KMS-11 (cell line): Measurements from ENCODE around the gene GLI2.

Source experiments
- H2AFZ ChIP-seq: fragments of 200-600 bp; sonication (generic); 2 replicates; pipeline ENCODE4 v1.6.1; 2016; ENCODE audit warnings: antibody characterized with exemption, mixed run types, low read depth
- H3K27ac ChIP-seq: fragments of 200-600 bp; sonication (generic); 2 replicates; pipeline ENCODE4 v1.6.1; 2016; ENCODE audit warnings: mild to moderate bottlenecking, mixed run types
- H3K27me3 ChIP-seq: fragments of 200-600 bp; sonication (generic); 2 replicates; pipeline ENCODE4 v1.6.1; 2017; ENCODE audit warnings: mild to moderate bottlenecking, low read depth, mixed run types, moderate library complexity; ENCODE audit not compliant: insufficient read depth
- H3K36me3 ChIP-seq: fragments of 200-600 bp; sonication (generic); 2 replicates; pipeline ENCODE4 v1.6.1; 2017; ENCODE audit warnings: mild to moderate bottlenecking, mixed run types; ENCODE audit not compliant: insufficient read depth
- H3K4me1 ChIP-seq: fragments of 200-600 bp; sonication (generic); 2 replicates; pipeline ENCODE4 v1.6.1; 2016; ENCODE audit warnings: mild to moderate bottlenecking, low read depth, mixed run types; ENCODE audit not compliant: poor library complexity, severe bottlenecking
- H3K4me2 ChIP-seq: fragments of 200-600 bp; sonication (generic); 2 replicates; pipeline ENCODE4 v1.7.0; 2016; ENCODE audit warnings: mild to moderate bottlenecking, mixed run types
- H3K4me3 ChIP-seq: fragments of 200-600 bp; sonication (generic); IDR thresholded peaks from 2 replicates; pipeline ENCODE4 v1.6.1; 2017; ENCODE audit warnings: low read depth, low read length, mixed read lengths; ENCODE audit not compliant: insufficient read depth
- H3K79me2 ChIP-seq: fragments of 200-600 bp; sonication (generic); 2 replicates; pipeline ENCODE4 v1.6.1; 2016; ENCODE audit warnings: low read depth, mixed run types; ENCODE audit not compliant: insufficient read depth
- H3K9ac ChIP-seq: fragments of 200-600 bp; sonication (generic); 2 replicates; pipeline ENCODE4 v1.6.1; 2016; ENCODE audit warnings: mild to moderate bottlenecking, mixed run types
- H4K20me1 ChIP-seq: fragments of 200-600 bp; sonication (generic); 2 replicates; pipeline ENCODE4 v1.6.1; 2016; ENCODE audit warnings: mild to moderate bottlenecking, mixed run types; ENCODE audit not compliant: insufficient read depth
- CTCF ChIP-seq: fragments of 200-600 bp; sonication (generic); conservative IDR thresholded peaks from 2 replicates; pipeline ENCODE4 v1.6.1; 2017; ENCODE audit warnings: low read depth, mild to moderate bottlenecking, antibody characterized with exemption, low read length, moderate library complexity, mixed read lengths

The GLI2 gene

GRCh38 chr2:120726245-120726644, 9.4 kb upstream of the GLI2 start:
- Histone ChIP-seq H3K9ac (no peak overlapping the region), H2AFZ (no peak overlapping the region), H3K4me1 (no peaks in the 10 kb centered on the region), H3K4me3 (no peak overlapping the region), H3K27ac (no peak overlapping the region), H3K4me2 (no peak overlapping the region), H4K20me1 (no peaks in the 10 kb centered on the region), H3K27me3 (no peaks in the 10 kb centered on the region), H3K36me3 (no peaks in the 10 kb centered on the region), H3K79me2 (no peaks in the 10 kb centered on the region)
- TF ChIP-seq CTCF: no peak

- no peak overlapping the region for H2AFZ ChIP-seq
- no peak overlapping the region for H3K27ac ChIP-seq
- no peak overlapping the region for H3K4me2 ChIP-seq
- no peak overlapping the region for H3K9ac ChIP-seq
- no peaks in the 10 kb centered on the region for H3K36me3 ChIP-seq
- H3K79me2 ChIP-seq: no peaks in the 10 kb centered on the region
- no peaks in the 10 kb centered on the region for H3K4me1 ChIP-seq
- no peak overlapping the region for H3K4me3 ChIP-seq
- TF ChIP-seq CTCF: no peak
- H4K20me1 ChIP-seq: no peaks in the 10 kb centered on the region
- H3K27me3 ChIP-seq: no peaks in the 10 kb centered on the region
Measured at GRCh38 chr2:120729406-120730399, 6.0 kb upstream of the GLI2 start.

DNA sequence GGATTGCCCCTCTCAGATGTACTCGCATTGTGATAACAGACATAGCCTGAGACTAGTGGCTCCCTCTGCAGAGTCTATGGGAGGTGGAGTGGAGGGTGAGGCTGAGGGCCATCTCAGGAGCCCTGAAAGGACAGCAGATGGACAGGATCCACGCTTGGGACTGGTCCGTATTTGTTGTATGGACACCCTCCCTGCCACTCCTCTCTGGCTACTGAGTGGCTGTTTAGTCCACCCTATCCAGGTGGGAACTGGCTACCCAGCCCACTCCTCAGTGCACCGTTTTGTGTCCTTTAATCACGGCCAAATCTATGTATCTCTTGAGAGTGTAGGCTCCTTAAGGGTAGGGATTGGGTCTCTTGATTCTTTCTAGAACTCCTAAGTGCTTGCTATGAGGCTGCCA, 4.5 kb upstream of the GLI2 start:
- H4K20me1 ChIP-seq: no peaks in the 10 kb centered on the region
- H3K36me3 ChIP-seq: no peaks in the 10 kb centered on the region
- no peak overlapping the region for H3K9ac ChIP-seq
- H2AFZ ChIP-seq: no peak overlapping the region
- H3K4me1 ChIP-seq: no peaks in the 10 kb centered on the region
- H3K27ac ChIP-seq: no peak overlapping the region
- H3K4me3 ChIP-seq: no peak overlapping the region
- TF ChIP-seq CTCF: no peak
- no peak overlapping the region for H3K4me2 ChIP-seq
- H3K27me3 ChIP-seq: peaks cover 3% of the 10 kb centered on the region; the same call in 1 of the 2 replicates
- no peaks in the 10 kb centered on the region for H3K79me2 ChIP-seq

DNA sequence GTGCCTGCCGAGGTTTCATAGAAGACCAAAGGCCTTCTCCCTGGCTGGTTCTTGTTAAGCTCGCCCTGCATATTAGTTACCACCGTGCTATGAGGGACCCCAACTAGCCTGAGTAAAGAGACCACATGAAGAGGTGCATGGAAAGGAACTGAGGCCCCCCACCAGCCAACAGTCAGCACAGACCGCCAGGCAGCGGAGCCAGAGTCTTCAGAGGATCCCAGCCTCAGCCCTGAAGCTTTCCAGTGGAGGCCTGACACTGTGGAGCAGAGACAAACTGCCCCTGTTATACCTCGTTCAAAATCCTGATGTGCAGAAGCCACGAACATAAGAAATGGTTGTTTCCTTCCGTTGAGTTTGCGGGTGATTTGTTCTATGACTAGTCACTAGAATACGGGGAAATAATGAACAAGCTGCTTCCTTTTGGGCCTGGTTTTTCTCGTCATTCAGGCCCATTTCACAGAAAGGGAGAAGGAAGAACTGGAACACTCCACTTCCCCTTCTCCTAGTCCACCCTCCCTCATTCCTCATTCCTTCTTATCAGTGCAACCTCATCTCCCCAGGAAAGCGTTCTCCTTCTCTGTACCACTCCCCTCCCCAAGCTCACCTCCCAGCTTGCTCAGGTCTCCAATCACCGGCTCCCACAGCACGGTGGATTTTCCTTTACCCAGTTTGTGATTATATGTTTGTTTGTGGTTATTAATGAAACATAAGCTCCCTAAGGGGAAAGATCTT, 3.0 kb upstream of the GLI2 start:
- Histone ChIP-seq H3K36me3 (no peaks in the 10 kb centered on the region), H3K4me1 (no peaks in the 10 kb centered on the region), H3K79me2 (no peaks in the 10 kb centered on the region), H3K4me3 (no peak overlapping the region), H2AFZ (no peak overlapping the region), H3K27me3 (peaks cover 3% of the 10 kb centered on the region; the same call in 1 of the 2 replicates), H3K9ac (no peak overlapping the region), H3K4me2 (no peak overlapping the region), H3K27ac (no peak overlapping the region), H4K20me1 (no peaks in the 10 kb centered on the region)
- no peak for TF ChIP-seq CTCF
